GM04503 (cell line): Measurements from ENCODE around the gene NDUFB7.
"Not testable (repeated sequence)": the region's sequence is repeated elsewhere in the genome, so short reads cannot be mapped to it uniquely, and the experiment has no call there.

Experiments used
- DNase-seq: peaks from one replicate; pipeline ENCODE4 v3.0.0-alpha.2; 2012; ENCODE audit warnings: low read depth

NDUFB7 gene

GRCh38 chr19:14553042-14553938 lies 18.6 kb downstream of the NDUFB7 start:
- DNase-seq = no peak

GRCh38 chr19:14552006-14552360 lies 19.9 kb downstream of the NDUFB7 start:
- not testable (repeated sequence) for DNase-seq

- not testable (repeated sequence) for DNase-seq
Observed at GRCh38 chr19:14551134-14552005, 20.5 kb downstream of the NDUFB7 start.

GRCh38 chr19:14550201-14550754 lies 21.6 kb downstream of the NDUFB7 start:
- no peak for DNase-seq

GRCh38 chr19:14545716-14546082 lies 26.2 kb downstream of the NDUFB7 start:
- no peak for DNase-seq

GRCh38 chr19:14544977-14545715 lies 26.7 kb downstream of the NDUFB7 start:
- no peak for DNase-seq

- DNase-seq = no peak
Observed at GRCh38 chr19:14544047-14544446, 27.8 kb downstream of the NDUFB7 start.

- DNase-seq = no peak
Observed at GRCh38 chr19:14542711-14543328, 29.0 kb downstream of the NDUFB7 start.

- not testable (repeated sequence) for DNase-seq
Observed at GRCh38 chr19:14541979-14542378, 29.9 kb downstream of the NDUFB7 start.

- DNase-seq = no peak
Observed at GRCh38 chr19:14540741-14541525, 30.9 kb downstream of the NDUFB7 start.

- no peak for DNase-seq
Observed at GRCh38 chr19:14536926-14537692, 34.8 kb downstream of the NDUFB7 start.

GRCh38 chr19:14533450-14533849 lies 38.4 kb downstream of the NDUFB7 start:
- no peak for DNase-seq

- DNase-seq = no peak
Observed at GRCh38 chr19:14530506-14530905, 41.4 kb downstream of the NDUFB7 start.

- no peak for DNase-seq
Observed at GRCh38 chr19:14530005-14530348, 41.9 kb downstream of the NDUFB7 start.

- peak; percentile 99 for DNase-seq
Observed at GRCh38 chr19:14529254-14530004, 42.4 kb downstream of the NDUFB7 start, which contains the start of gene TECR. Gene TECR (plus strand): TSS chr19:14529594. CDS start chr19:14529697, 103 bp downstream.

GRCh38 chr19:14528419-14529253 lies 43.2 kb downstream of the NDUFB7 start:
- DNase-seq = no peak

- no peak for DNase-seq
Observed at GRCh38 chr19:14526423-14526822, 45.4 kb downstream of the NDUFB7 start.

GRCh38 chr19:14525729-14526128 lies 46.1 kb downstream of the NDUFB7 start:
- DNase-seq = no peak
